Endothelial cell (in vitro differentiated cells): ENCODE data around the gene BATF. TPM values are rescaled to one million over a fixed set of nuclear protein-coding genes. Genes with fewer than 3 reads are reported as not detected.

Experiments
- DNase-seq: peaks from one replicate; pipeline ENCODE4 v3.0.0; 2021; ENCODE audit warnings: low spot score
- H3K27ac Mint-ChIP-seq: one replicate; pipeline ENCODE4 v1.8.0; 2021; ENCODE audit warnings: mixed read lengths, inconsistent platforms; ENCODE audit not compliant: unreplicated experiment
- H3K27me3 Mint-ChIP-seq: one replicate; pipeline ENCODE4 v1.8.0; 2021; ENCODE audit warnings: mild to moderate bottlenecking, moderate library complexity, mixed read lengths, inconsistent platforms; ENCODE audit not compliant: unreplicated experiment
- H3K36me3 Mint-ChIP-seq: one replicate; pipeline ENCODE4 v1.8.0; 2021; ENCODE audit warnings: mild to moderate bottlenecking, low read depth, mixed read lengths, inconsistent platforms; ENCODE audit not compliant: unreplicated experiment
- H3K4me1 Mint-ChIP-seq: one replicate; pipeline ENCODE4 v1.8.0; 2021; ENCODE audit warnings: mild to moderate bottlenecking, mixed read lengths, inconsistent platforms; ENCODE audit not compliant: unreplicated experiment
- H3K4me3 Mint-ChIP-seq: one replicate; pipeline ENCODE4 v1.8.0; 2021; ENCODE audit warnings: mild to moderate bottlenecking, mixed read lengths, inconsistent platforms; ENCODE audit not compliant: unreplicated experiment
- H3K9me3 Mint-ChIP-seq: one replicate; pipeline ENCODE4 v1.8.0; 2021; ENCODE audit warnings: mixed read lengths, inconsistent platforms; ENCODE audit not compliant: unreplicated experiment
- CTCF ChIP-seq: fragments of 200-600 bp; sonication (generic); IDR thresholded peaks from one replicate; pipeline ENCODE4 v1.5.0; 2021; ENCODE audit warnings: antibody characterized with exemption; ENCODE audit not compliant: unreplicated experiment
- total RNA-seq: library from RNA; stranded (reverse); fragmentation: NEBNext Ultra II Directional; extraction: Animal tissue kit (Norgen Biotek cat#: 25700); gene quantifications from one replicate; pipeline ENCODE4 v1.2.1, GENCODE V29; 2021; ENCODE audit not compliant: unreplicated experiment

Gene BATF
- total RNA-seq, 1 donor from 2014 or later, result not detected

- H3K36me3 Mint-ChIP-seq, result no peaks in the 10 kb centered on the region
- H3K4me1 Mint-ChIP-seq, result no peaks in the 10 kb centered on the region
- no peaks in the 10 kb centered on the region for H3K9me3 Mint-ChIP-seq
- H3K27ac Mint-ChIP-seq, result no peak overlapping the region
- no peak overlapping the region for H3K4me3 Mint-ChIP-seq
- no peak for TF ChIP-seq CTCF
- H3K27me3 Mint-ChIP-seq, result peaks cover 2% of the 10 kb centered on the region
- no peak for DNase-seq
These were observed 26.4 kb upstream of the BATF start for GRCh38 chr14:75495882-75496281.

GRCh38 chr14:75496755-75497154 lies 25.5 kb upstream of the BATF start:
- Mint-ChIP-seq H3K9me3 (no peaks in the 10 kb centered on the region), H3K4me1 (no peaks in the 10 kb centered on the region), H3K27me3 (peaks cover 2% of the 10 kb centered on the region), H3K36me3 (no peaks in the 10 kb centered on the region), H3K27ac (no peak overlapping the region), H3K4me3 (no peak overlapping the region)
- no peak for TF ChIP-seq CTCF
- DNase-seq, result no peak

GRCh38 chr14:75497191-75497590 lies 25.1 kb upstream of the BATF start:
- Mint-ChIP-seq H3K4me1 (no peaks in the 10 kb centered on the region), H3K27ac (no peak overlapping the region), H3K4me3 (no peak overlapping the region), H3K27me3 (peaks cover 2% of the 10 kb centered on the region), H3K36me3 (no peaks in the 10 kb centered on the region), H3K9me3 (no peaks in the 10 kb centered on the region)
- no peak for DNase-seq
- no peak for TF ChIP-seq CTCF

GRCh38 chr14:75497701-75498100 lies 24.6 kb upstream of the BATF start:
- H3K4me3 Mint-ChIP-seq, result no peak overlapping the region
- no peaks in the 10 kb centered on the region for H3K9me3 Mint-ChIP-seq
- no peak overlapping the region for H3K27ac Mint-ChIP-seq
- no peaks in the 10 kb centered on the region for H3K36me3 Mint-ChIP-seq
- H3K27me3 Mint-ChIP-seq, result peaks cover 2% of the 10 kb centered on the region
- H3K4me1 Mint-ChIP-seq, result no peaks in the 10 kb centered on the region
- no peak for DNase-seq
- no peak for TF ChIP-seq CTCF

- Mint-ChIP-seq H3K27ac (no peak overlapping the region), H3K9me3 (no peaks in the 10 kb centered on the region), H3K27me3 (peaks cover 2% of the 10 kb centered on the region), H3K4me1 (no peaks in the 10 kb centered on the region), H3K4me3 (no peak overlapping the region), H3K36me3 (no peaks in the 10 kb centered on the region)
- no peak for DNase-seq
- no peak for TF ChIP-seq CTCF
These were observed 23.0 kb upstream of the BATF start for GRCh38 chr14:75499084-75499875.
